GM21528 (cell line): Measurements from ENCODE around the gene RBM38.
A peak's percentile ranks its signal among the peaks of the same experiment; 100 is the strongest.
"Not testable (repeated sequence)": the region's sequence is repeated elsewhere in the genome, so short reads cannot be mapped to it uniquely, and the experiment has no call there.

Source experiments
- ATAC-seq: cut with Tn5 transposase; IDR thresholded peaks from one replicate; pipeline ENCODE4 v1.9.1; 2021; ENCODE audit warnings: mild to moderate bottlenecking, moderate library complexity; ENCODE audit not compliant: unreplicated experiment, low FRiP score

Gene RBM38

DNA sequence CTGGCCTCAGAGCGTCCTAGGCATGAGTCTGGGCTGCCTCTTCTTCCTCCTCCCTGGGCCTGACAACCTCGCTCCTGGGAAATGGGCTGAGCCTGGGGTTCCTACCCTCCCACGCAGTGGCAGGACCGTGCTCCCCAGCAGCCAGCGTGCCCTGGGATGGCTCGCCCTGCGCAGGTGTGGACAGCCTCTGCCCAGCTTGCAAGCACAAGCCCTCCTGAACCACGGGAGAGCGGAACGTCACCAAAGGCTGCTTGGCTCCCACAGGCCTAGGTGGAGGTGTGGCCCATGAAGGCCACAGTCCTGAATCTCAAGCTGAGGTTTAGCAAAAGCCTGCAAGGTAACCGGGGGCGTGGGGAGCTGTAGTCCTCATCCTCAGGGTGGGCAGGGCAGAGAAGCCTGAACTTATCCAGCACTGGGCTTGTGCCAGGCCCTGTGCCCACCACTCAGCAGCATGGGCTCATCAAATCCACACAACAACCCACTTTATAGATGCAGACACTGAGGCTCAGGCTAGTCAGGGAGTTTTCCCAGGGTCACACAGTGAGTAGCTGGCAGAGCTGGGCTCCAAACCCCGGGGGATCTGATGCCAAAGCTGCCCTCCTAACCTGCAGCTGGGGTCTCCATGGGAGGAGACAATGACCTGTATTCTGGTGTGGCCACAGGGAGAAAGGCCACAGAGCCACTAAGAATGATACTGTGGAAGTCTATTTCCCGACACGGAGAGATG, 25.3 kb downstream of the RBM38 start:
- ATAC-seq, result no peak

DNA sequence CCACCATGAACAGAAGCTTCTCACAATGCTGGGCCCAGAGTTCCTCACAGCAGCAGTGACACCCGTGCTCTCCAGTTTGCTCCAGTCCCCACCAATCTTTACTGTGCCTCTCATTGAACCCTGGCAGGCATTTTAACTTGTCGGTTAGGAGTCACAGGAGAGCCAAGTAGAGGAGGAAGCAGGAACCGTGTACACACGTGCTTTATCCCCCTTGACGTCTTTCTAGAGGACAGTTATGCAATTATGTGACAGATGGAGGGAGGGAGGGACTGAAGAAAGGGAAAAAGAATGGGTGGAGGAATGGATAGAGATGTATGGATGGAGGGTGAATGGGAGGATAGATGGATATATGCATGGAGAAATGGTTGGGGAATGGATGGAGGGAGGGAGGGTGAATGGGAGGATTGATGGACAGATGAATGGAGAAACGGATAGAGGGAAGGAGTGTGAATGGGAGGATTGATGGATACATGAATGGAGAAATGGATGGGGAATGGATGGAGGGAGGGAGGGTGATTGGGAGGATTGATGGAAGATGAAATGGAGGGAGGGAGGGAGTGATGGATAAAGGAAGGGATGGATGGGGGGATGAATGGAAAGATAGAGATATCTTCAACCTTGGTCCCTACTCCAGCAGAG, 26.0 kb downstream of the RBM38 start:
- no peak for ATAC-seq

DNA sequence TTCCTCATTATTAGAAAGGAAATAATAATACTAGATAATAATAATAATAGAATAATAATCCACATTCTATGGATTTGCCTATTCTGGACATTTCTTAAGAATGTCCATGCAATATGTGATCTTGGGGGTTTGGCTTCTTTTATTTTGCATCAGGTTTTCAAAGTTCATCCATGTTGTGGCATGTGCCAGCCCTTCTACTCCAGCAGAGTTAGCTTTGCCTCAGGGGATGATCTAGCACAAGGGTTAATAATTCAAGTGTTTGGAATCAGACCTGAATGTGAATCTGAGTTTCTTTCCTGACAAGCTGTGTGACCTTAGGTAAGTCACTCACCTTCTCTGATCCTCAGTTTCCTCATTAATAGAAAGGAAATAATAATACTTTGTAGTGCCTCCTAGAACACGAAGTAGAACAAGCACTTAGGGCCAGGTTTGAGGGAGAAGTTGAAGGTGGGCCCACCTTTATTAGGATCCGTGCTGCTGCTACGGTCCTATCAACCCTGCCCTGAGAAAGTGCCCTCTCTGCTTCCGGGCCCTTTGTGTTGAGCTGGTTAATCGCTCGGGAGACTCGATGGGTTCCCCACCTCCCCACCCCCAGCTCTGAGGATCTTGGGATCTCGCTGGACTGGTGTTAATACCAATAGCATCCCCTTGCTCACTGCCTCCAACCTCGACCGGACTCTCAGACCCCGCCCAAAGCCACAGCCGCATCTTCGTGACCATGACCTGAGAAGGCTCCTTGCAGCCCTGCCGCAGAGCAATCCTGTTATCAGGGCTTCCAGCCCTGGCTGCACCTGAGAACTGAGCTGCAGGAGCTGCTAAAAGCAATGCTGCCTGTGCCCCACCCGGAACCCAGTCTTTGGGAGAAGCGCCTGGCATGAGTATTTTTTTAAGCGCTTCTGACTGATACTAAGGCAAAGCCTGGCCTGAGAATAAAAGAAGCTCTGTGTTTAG, 26.9 kb downstream of the RBM38 start:
- no peak for ATAC-seq

DNA sequence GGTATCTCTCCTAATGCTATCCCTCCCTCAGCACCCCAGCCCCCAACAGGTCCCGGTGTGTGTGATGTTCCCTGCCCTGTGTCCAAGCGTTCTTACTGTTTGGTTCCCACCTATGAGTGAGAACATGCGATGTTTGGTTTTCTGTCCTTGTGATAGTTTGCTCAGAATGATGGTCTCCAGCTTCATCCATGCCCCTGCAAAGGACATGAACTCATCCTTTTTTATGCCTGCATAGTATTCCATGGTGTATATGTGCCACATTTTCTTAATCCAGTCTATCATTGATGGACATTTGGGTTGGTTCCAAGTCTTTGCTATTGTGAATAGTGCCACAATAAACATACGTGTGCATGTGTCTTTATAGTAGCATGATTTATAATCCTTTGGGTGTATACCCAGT, 28.3 kb downstream of the RBM38 start:
- ATAC-seq, result not testable (repeated sequence)

DNA sequence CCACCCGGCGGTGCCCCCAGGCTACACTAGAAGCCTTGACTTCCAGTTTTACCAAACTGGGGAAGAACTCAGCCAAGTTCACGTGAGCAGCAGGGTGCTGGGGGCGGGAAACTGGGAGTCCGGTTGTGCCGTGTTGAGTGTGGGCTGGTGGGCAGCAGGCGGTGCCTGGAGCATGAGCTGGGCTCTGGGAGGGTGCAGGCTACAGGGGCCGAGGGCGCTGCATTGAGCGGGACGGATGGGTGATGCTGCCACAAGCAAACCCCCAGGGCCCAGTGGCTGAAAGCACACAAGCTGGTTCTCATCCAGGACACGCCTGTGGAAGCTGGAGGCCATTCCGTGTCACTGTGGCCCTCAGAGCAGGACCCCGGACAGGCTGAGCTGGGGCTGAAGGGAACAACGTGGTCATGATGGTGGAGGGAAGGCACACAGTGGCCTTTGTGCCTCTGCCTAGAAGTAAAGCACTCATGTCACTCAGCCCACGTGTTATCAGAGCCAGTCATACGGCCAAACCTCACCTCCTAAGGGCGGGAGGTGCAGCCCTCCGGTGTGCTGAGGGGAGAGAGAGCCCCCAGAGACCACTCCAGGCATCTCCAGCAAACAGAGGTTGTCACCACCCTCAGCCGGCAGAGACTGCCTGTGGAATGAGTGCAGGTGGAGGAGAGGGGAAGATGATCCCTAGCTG, 29.5 kb downstream of the RBM38 start:
- no peak for ATAC-seq

DNA sequence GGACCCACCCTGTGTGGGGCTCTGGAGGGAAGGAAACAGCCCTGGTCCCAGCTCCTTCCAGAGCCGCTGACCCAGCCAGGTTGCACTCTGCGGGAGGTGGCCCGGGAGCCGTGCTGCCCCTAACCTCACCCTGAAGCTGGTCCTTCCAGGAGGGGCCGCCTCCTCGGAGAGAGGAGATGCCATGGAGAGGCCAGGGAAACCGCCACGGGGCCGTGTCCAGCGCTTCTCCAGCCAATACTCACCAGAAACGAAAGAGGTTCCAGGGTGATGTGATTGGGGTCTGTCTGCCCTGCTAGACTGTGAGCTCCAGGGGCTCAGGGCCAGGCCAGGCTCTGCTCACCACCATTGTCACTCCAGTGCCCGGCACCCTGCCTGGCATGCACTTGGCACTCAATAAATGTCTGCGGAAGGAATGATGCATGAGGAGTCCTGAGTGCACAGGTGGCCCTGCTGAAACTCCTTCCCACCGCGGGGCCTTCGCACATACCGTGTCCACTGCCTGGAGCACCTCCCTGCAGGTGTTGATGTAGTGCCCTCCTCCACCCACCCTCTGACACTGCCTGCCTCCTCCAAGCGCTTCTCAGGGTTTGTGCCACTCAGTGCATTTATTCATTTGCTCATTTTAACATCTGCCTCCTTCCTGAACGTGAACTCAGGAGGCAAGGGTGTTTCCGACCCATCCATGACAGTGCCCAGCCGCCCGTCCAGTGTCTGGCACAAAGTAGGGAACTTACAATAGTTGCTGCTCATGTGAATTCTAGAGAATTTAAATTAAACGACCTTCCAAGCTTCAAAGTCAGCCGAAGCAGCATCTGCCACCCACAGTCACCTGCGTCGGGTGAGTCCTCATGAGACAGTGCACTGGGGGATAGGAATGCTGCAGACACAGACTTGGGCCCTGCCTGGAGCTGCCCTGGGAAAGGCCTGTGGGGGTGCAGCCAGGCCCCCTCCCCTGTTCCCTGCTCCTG, 30.3 kb downstream of the RBM38 start:
- ATAC-seq, result no peak

DNA sequence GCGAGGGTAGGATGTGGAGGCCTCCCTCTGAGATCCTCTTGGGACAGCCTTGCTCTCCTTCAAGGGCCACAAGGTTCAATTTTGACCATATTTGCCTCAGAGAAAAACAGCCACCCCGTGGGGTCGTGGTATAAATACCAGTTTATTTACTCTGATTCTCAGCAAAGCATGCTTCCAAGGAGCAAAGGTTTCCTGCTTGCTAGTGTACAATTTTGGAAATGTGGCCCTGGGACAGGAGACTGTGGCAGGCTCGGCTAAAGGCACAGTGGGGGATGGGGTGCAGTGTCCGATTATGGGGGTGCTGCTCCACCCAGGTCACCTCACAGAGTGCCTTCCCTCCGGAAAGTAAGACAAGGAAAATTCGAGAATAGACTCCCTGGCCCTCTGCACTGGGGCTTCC, 31.1 kb downstream of the RBM38 start:
- ATAC-seq, result no peak

DNA sequence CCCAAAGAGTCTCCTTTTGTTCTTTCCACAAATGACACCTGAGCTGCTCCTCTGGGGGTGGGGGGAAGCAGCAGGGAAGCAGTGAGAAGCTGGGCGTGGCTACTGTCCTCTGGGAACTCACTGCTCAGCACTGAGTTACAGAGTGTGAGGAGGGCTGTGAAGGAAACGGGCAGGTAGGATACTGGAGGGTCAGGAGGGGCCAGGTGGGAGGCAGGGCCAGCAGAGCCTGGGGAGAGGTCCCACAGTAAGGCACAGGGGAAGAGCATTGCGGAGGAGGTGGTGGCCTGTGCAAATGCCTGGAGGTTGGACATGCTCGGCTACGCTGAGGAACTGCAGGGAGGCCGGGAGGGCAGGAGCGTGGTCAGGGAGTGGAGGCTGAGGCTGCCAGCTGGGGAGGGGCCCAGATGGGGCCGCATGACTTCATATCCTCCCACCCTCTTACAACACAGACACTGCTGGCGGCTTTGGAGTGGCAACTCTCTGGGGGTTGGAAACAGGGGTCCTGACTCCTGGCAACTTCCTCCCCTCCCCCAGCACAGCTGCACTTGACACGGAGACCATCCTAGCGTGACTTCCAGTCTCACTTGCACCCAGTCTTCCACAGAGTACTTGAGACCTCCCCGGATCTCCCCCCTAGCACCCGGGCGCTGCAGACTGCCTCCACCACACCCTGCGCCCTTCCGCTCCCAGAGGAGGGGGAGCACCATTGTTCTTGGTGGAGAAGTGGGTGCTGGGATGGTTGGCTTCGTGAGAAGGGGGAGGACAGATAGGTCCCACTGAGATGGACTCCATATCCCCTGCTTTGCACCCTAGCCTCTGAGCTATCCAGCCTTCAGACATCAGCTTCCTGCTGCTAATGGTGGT, 34.2 kb downstream of the RBM38 start:
- ATAC-seq, result no peak

DNA sequence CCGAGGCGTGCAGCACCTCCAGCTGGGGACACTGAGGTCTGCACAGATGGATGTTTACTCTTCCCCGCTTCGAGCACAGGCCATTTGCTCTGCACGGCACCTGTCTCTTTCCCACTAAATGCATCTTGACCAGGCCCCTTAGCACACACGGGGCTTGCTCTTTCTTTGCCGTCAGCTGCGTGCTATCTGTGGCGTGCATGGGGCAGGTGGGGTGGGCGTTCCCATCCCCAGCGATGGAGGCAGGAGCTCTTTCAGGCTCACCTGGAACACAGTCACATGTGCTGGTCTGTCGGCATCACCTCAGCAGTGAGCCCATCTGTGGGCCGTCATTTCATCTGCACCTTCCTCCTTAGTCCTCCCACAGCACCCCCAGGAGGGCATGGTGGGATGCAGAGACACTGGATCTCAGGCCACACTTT, 35.1 kb downstream of the RBM38 start:
- ATAC-seq, result no peak

DNA sequence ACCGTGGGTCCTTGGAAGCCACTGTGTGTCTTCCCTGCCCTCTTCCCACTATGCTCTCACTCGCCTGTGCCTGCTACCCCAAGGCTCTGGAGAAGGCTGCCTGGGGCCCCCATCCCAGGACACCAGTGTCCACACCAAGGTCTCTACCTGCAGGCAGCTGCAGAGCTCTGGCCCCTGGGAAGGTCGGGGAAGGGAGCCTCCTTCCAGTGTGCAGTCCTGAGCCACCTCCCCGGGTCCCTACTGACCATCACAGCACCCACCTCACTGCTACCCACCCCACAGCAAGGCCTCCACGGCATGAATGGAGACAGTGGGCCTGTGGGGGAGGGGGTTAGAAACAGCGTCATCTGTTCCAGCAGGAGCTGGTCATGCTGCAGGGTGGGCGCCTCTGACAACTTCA, 35.6 kb downstream of the RBM38 start:
- no peak for ATAC-seq

DNA sequence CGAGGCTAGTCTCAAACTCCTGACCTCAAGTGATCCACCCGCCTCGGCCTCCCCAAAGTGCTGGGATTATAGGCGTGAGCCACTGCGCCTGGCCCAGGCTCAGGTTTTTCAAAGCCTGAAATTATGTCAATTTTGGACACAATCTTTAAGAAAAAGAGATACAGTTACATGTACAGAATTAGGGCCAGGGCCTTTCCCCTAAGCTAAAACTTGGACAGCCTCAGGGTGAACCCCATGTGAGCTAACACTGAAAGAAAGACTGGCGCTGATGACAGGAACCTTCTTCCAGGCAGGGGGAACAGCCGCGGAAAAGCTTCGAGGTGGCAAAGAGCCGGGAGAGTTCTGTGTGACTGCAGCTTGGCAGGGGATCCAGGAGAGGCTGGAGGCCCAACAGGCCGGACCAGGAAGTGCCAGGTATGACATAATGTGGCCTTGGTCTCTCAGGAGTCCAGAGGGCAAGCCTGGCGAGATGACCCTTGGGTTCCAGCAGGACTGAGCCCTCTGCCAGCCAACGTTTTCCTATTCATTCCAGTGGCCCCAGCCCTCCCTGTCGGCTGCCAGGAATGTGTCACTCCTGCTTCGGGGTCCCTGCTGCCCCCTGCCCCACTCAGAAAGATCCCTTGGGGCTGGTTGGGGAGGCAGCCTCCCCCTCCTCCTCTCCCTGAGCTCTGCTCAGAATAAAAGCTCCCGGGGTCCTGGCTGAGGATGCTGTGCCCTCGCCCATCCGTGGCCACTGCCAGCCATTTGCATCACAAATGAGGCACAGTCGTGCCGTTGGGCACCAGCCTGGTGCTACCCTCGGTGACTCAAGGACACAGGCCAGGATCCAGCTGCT, 37.3 kb downstream of the RBM38 start:
- no peak for ATAC-seq

DNA sequence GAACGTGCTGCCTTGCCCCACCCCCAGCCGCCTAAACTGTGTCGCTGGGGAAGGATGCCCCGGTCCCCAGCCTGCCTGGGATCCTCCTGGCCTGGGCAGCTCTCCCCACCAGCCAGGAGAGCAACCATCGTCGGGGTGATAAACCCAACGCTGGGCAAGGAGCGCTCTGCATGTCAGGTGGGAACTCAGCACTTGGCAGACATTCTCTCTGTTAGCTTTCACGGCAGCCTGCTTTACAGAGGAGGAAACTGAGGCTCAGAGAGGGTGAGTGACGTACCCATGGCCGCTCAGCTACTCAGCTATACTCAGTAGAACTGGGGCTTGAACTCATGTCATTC, 37.9 kb downstream of the RBM38 start:
- ATAC-seq, result no peak

DNA sequence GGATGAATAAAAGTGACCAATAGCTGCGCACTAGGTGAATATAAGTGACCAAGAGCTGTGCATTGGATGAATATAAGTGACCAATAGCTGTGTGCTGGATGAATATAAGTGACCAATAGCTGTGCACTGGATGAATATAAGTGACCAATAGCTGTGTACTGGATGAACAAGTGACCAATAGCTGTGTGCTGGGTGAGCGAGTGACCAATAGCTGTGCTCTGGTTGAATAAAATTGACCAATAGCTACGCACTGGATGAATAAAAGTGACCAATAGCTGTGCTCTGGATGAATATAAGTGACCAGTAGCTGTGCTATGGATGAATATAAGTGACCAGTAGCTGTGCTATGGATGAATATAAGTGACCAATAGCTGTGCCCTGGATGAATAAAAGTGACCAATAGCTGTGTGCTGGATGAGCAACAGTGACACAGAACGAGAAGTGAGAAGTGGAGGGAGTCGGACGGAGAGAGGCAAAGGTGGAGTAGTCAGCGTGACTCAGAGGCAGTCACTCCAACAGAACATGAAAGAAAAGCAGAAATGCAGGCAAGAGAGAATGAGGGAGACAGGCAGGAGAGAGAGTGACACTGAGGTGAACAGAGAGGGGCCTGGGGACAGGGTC, 38.5 kb downstream of the RBM38 start:
- no peak for ATAC-seq

DNA sequence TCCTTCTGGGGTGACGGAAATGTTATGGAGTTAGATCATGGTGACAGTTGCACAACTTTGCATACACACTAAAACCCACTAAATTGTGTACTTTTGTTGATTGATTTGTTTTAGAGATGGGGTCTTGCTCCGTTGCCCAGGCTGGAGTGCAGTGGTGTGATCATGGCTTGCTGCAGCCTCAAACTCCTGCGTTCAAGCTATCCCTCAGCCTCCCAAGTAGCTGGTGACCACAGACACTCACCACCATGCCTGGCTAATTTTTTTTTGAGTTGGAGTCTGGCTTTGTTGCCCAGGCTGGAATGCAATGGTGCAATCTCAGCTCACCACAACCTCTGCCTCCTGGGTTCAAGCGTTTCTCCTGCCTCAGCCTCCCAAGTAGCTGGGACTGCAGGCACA, 39.0 kb downstream of the RBM38 start:
- not testable (repeated sequence) for ATAC-seq

DNA sequence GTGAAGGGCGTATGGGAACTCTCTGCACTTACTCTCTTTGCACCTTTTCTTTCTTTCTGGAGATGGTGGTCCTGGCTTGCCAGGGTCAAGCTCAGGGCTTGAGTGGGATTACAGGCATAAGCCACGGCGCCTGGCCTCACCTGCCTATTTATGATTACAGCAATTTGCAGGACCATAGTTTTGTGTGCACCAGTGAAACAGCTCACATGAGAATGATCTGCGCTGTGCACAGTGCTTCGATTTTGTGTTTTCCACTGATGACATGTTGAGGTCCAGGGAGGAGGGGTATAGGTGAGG, 40.3 kb downstream of the RBM38 start:
- no peak for ATAC-seq

DNA sequence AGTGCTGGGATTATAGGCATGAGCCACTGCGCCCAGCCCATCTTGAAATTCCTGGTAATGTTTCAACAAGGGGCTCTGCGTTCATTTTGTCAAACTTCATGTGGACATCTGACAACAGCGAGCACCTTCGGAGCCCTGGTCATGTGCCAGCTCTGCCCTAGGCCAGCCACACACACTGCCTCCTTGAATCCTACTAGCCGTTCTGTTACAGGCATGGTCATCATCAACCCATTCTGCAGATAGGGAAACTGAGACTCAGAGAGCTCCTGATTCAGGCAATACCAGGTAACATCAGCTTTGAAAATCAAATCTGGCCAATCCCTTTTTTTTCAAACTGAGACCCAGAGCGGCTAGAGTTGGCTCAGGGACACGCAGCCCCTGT, 41.3 kb downstream of the RBM38 start:
- no peak for ATAC-seq

DNA sequence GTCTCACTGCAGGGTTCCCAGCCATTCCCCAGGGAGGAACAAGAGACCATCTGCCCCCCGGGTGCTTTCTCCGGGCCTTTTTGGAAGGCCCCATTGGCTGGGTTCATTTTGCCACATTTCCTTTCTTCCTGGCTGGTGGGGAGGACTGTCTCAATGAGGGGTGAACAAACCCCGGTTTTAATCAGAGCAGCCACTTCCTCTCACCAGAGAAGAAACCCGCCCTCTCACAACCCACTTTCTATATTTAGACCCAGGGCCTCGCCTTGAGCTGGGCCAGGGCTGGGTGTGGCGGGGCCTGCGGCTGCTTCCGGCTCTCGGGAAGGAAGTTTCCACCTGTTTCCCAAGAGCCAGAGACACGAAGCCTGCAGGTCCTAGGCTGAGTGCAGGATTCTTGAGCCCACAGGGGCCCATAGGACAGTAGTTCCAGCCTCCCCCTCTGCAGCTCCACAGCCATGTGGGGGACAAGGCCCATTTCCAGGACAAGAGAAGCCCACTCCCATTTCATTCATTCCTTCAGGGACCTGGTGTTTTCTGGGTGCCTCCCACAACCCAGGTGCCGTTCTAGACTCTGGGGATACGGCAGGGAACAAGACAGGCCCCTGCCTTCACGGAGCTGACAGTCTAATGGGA, 41.8 kb downstream of the RBM38 start:
- peak; percentile 94 for ATAC-seq
